Stimulated activated naive B cell treated with anti-CD40 and anti-IgM and Interleukin-4, amounts not matched to agents 10 μg/mL and 1 μg/mL and 100 μg/mL, for 72 hours (primary cell): ENCODE results near the gene IL12A.

Experiments used
- ATAC-seq, 2 donors: fragments of 150-1000 bp; cut with Tn5 transposase; replicated peaks; 2 replicates each; pipeline ENCODE4 v1.10.0; 2021; ENCODE audit warnings: moderate library complexity in 1 of 2
- DNase-seq: peaks from one replicate; pipeline ENCODE4 v3.0.0; 2021
- H3K27ac Mint-ChIP-seq: one replicate; pipeline ENCODE4 v1.8.0; 2022; ENCODE audit warnings: mild to moderate bottlenecking, mixed read lengths
- H3K27me3 Mint-ChIP-seq, 2 donors: one replicate each; pipeline ENCODE4 v1.8.0; 2022; ENCODE audit warnings: mixed read lengths in 2 of 2
- H3K36me3 Mint-ChIP-seq, 2 donors: one replicate each; pipeline ENCODE4 v1.8.0; 2022; ENCODE audit warnings: mixed read lengths in 2 of 2, mild to moderate bottlenecking in 1 of 2
- H3K4me1 Mint-ChIP-seq, 2 donors: one replicate each; pipeline ENCODE4 v1.8.0; 2022; ENCODE audit warnings: mixed read lengths in 2 of 2, mild to moderate bottlenecking in 1 of 2
- H3K4me3 Mint-ChIP-seq, 2 donors: one replicate each; pipeline ENCODE4 v1.8.0; 2022; ENCODE audit warnings: mild to moderate bottlenecking in 2 of 2, mixed read lengths in 2 of 2, moderate library complexity in 1 of 2
- H3K9me3 Mint-ChIP-seq, 2 donors: one replicate each; pipeline ENCODE4 v1.8.0; 2022; ENCODE audit warnings: mixed read lengths in 2 of 2, mild to moderate bottlenecking in 1 of 2

IL12A gene

DNA sequence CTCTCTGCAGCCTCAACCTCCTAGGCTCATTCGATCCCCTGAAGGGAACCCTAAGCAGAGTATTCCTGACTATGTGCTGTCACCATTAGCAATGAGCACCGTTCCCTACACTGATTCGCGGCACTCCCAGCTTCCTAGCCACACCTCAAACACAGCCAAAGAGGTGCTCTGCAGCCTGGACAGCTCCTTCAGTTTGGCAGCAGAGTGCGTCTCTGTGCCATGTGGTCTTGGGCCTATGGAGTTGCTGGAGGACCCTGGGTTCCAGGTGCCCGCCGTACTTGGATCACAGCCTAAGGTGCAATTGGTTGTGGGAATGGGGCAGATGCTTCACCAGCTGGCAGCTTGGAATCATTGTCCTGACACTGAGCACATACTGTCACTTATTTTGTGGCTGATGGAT, 17.3 kb upstream of the IL12A start:
- Mint-ChIP-seq H3K4me1 (peaks cover 3 to 6% of the 10 kb centered on the region in 2 donors), H3K27ac (no peak overlapping the region), H3K36me3 (no peaks in the 10 kb centered on the region), H3K9me3 (no peaks in the 10 kb centered on the region), H3K4me3 (no peak overlapping the region), H3K27me3 (peaks cover 19 to 30% of the 10 kb centered on the region in 2 donors)
- DNase-seq, result no peak
- no peak for ATAC-seq

DNA sequence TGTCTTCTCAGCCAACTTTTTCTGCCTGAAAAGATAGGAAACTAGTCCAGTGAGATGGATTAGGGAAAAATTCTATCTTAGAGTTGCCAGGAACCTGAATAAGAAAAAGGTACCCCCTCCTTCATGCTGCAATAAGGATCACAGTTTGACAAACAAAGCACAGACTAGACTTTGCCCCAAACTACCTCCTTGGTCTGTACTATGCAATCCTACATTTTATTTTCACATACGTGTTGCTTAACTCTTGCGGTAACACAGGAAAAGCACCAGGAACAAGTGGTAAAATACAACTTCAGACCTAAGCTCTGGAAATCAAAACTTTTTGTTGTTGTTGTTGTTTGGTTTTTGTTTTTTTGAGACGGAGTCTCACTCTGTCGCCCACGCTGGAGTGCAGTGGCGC, 11.3 kb upstream of the IL12A start:
- DNase-seq (no peak), ATAC-seq (no peak)
- no peak overlapping the region for H3K4me3 Mint-ChIP-seq
- no peaks in the 10 kb centered on the region for H3K9me3 Mint-ChIP-seq
- no peaks in the 10 kb centered on the region for H3K4me1 Mint-ChIP-seq
- H3K27ac Mint-ChIP-seq, result no peak overlapping the region
- H3K36me3 Mint-ChIP-seq, result no peaks in the 10 kb centered on the region
- H3K27me3 Mint-ChIP-seq, result peaks cover 15 to 33% of the 10 kb centered on the region in 2 donors

DNA sequence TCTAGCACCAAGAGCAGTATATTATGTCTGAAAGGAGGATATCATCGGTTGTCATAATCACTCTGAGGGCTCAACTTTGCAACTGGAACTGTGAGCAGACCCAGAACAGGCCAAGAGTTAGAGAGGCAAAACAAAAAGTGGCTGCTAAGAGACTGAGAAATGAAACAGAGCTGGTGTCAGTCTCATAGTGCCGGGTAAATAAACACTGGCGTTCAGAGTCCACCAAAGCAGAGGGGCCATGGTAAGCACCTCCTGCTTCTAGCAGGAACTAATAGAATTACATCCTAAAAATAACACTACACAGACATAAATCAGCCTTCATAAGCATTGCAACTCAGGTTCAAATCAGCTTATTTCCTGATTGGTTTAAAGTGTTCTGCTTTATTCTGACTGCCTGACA, 10.3 kb upstream of the IL12A start:
- no peak overlapping the region for H3K27ac Mint-ChIP-seq
- peaks cover 15 to 27% of the 10 kb centered on the region in 2 donors for H3K27me3 Mint-ChIP-seq
- no peak for DNase-seq
- H3K9me3 Mint-ChIP-seq, result no peaks in the 10 kb centered on the region
- no peaks in the 10 kb centered on the region for H3K4me1 Mint-ChIP-seq
- ATAC-seq, result no peak
- H3K4me3 Mint-ChIP-seq, result no peak overlapping the region
- no peaks in the 10 kb centered on the region for H3K36me3 Mint-ChIP-seq

DNA sequence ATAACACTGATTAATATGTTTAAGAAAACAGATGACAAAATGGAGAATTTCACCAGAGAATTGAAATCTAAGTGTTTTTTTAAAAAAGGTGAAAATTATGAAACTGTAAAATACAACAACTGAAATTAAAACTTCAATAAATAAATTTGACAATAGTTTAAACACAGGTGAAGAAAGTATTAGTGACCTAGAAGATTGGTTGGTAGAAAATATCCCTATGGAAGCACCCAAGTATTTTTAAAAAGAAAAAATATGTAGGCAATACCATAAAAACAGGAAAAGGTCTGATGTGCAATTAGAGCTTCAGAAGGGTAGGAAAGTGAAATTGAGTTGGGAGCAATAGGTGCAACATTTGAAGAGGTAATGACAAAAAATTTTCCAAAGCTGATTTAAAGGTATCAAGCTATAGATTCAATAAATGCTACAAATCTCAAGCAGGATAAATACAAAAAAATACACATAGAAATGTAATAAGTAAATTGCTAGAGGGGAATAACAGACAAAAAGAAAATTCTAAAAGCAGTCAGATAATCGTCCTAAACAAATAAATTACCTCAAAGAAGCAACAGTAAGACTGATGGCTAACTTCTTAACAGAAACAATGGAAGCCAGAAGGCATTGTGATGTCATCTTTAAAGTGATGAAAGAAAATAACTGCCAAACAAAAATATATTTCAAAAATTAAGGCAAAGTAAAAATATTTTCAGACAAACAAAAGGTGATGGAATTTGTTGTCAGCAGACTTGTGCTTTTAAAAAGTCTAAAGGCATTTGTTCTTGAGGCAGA, 9.5 kb upstream of the IL12A start:
- H3K36me3 Mint-ChIP-seq, result no peaks in the 10 kb centered on the region
- peaks cover 12 to 27% of the 10 kb centered on the region in 2 donors for H3K27me3 Mint-ChIP-seq

DNA sequence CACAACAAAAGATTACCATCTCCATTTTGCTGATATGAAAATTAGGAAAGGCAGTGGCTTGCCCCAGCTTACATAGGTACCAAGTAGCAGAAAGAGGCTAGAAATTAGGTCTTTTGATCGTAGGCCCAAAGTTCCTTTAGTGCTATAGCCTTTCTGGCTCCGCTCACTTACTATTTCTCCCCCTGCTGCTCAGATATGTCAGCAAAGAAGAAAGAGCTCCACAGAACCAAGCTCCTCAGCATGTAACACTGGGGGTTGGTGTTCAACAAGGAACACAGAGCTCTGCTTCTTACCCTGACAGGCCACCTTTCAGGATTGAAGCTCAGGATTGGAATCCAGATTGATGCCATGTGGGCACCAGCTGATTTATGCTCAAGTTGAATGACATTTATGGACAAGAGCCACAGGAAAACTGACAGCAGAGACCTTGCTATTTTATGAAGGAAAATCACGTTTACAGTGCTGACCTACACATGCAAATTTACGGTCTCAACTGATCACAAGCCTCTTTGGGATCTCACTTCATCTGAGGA, 6.1 kb upstream of the IL12A start:
- H3K4me1 Mint-ChIP-seq, result peaks cover 4 to 6% of the 10 kb centered on the region in 2 donors
- no peak overlapping the region for H3K4me3 Mint-ChIP-seq

More for the DNA sequence above, 9.5 kb upstream of the IL12A start:
- DNase-seq (no peak), ATAC-seq (no peak)
- Mint-ChIP-seq H3K4me3 (no peak overlapping the region), H3K27ac (no peak overlapping the region), H3K9me3 (no peaks in the 10 kb centered on the region), H3K4me1 (no peaks in the 10 kb centered on the region)

DNA sequence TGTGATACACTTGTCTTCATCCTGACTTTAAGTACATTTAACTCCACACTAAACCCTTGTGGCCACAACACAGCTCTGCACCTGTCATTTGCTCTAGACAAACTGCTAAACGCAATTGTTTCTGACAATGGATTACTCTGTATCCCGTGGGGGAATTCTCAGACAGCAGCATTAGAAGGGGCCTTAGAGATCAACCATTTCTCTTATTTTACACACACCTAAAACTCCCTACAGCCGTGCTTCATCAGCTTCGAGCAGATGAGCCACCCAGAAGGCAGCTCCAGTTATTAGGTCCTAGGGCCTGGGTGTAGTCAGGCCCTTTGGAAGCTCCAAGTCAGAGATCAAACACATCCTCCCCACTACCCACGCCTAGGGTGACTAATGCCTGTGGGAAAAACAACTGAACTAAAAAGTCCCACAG, 1.3 kb upstream of the IL12A start:
- H3K27me3 Mint-ChIP-seq, result no peaks in the 10 kb centered on the region
- H3K9me3 Mint-ChIP-seq, result no peaks in the 10 kb centered on the region
- ATAC-seq (no peak), DNase-seq (no peak)
- peaks cover 24 to 39% of the 10 kb centered on the region in 2 donors for H3K4me1 Mint-ChIP-seq
- peak overlapping the region; percentile 95 for H3K27ac Mint-ChIP-seq
- peaks cover 0 to 5% of the 10 kb centered on the region in 2 donors for H3K36me3 Mint-ChIP-seq
- peak overlapping the region in 1 of 2 donors; percentile 87 for H3K4me3 Mint-ChIP-seq

More for the DNA sequence above, 6.1 kb upstream of the IL12A start:
- Mint-ChIP-seq H3K27ac (no peak overlapping the region), H3K9me3 (no peaks in the 10 kb centered on the region), H3K27me3 (peaks cover 6 to 16% of the 10 kb centered on the region in 2 donors), H3K36me3 (no peaks in the 10 kb centered on the region)
- ATAC-seq (no peak), DNase-seq (no peak)

DNA sequence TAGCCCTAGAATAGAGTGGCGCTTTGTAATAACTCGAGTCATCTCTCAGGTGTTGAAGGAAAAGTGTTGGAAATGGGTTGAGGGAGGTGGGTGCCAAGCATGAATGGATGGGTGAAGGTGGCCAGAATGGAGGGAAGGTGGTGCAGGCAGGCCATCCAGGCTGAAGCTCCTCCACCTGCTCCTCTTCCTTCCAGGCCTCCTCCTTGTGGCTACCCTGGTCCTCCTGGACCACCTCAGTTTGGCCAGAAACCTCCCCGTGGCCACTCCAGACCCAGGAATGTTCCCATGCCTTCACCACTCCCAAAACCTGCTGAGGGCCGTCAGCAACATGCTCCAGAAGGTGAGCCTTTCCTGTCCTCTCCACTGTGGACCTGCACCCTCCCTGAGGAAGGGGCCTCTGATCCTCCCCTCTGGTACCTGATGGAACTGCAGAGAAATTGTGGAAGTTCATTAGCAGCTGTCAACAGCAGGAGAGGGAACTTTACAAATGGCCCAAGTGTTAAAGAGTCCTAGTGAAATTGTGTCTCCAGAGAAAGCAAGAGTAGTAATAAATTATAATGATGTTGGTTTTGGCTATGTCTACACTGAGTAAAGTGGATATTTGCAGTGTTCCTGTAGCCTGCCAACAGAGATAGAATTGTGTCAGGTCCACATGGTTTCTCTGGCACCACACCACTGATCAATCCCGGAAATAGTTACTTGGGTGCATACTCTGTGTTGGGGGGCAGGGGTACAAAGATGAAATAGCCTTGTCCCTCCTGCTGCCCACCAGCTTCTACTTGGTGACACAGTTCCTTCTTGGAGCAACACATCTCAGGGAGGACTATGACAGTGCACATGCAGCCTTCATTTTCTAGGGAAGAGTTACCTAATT, 1.6 kb downstream of the IL12A start:
- H3K27me3 Mint-ChIP-seq, result no peaks in the 10 kb centered on the region
- no peak for DNase-seq
- no peak overlapping the region for H3K27ac Mint-ChIP-seq
- H3K4me3 Mint-ChIP-seq, result peak overlapping the region in 1 of 2 donors; percentile 28
- H3K4me1 Mint-ChIP-seq, result peaks cover 24 to 43% of the 10 kb centered on the region in 2 donors
- no peak for ATAC-seq
- H3K9me3 Mint-ChIP-seq, result no peaks in the 10 kb centered on the region
- peaks cover 0 to 5% of the 10 kb centered on the region in 2 donors for H3K36me3 Mint-ChIP-seq

DNA sequence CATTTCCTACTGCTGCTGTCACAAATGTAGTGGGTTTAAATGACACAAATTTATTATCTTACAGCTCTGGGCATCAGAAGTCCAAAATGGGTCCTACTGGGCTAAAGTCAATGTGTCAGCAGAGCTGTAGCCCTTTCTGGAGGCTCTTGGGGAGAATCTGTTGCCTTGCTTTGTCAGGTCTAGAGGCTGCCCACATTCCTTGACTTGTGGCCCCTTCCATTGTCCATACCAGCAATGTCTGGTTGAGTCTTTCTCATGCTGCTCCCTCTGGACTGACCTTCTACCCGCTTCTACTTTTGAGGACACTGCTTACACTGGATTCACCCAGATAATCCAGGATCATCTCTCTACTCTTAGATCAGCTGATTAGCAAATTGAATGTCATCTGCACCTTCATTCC, 3.0 kb downstream of the IL12A start:
- H3K27ac Mint-ChIP-seq, result no peak overlapping the region
- H3K4me1 Mint-ChIP-seq, result peaks cover 24 to 43% of the 10 kb centered on the region in 2 donors
- H3K9me3 Mint-ChIP-seq, result no peaks in the 10 kb centered on the region
- ATAC-seq, result no peak
- DNase-seq, result no peak
- no peaks in the 10 kb centered on the region for H3K27me3 Mint-ChIP-seq
- H3K4me3 Mint-ChIP-seq, result no peak overlapping the region
- H3K36me3 Mint-ChIP-seq, result peaks cover 0 to 5% of the 10 kb centered on the region in 2 donors

DNA sequence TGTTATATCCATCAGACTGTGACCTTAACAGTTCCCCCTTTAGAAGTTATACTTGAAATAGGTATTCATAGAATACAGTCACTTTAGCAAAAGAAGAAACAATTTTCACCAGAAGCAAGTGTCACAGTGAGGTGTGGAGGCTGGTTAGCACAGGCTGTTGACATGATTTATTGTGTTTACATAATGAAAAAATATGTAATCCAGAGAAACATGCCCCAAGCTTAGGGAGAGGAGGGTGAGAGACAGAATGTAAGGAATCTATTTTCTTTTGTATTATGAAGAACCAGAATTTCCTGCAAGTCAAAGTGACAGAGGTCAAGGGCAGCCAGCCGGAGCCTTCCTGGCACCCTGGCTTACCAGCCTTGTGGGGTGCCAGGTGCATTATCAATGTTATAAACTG, 4.0 kb downstream of the IL12A start:
- DNase-seq (no peak), ATAC-seq (no peak)
- H3K27me3 Mint-ChIP-seq, result no peaks in the 10 kb centered on the region
- H3K27ac Mint-ChIP-seq, result no peak overlapping the region
- H3K4me1 Mint-ChIP-seq, result peaks cover 19 to 37% of the 10 kb centered on the region in 2 donors
- no peak overlapping the region for H3K4me3 Mint-ChIP-seq
- H3K36me3 Mint-ChIP-seq, result peaks cover 0 to 5% of the 10 kb centered on the region in 2 donors
- no peaks in the 10 kb centered on the region for H3K9me3 Mint-ChIP-seq

DNA sequence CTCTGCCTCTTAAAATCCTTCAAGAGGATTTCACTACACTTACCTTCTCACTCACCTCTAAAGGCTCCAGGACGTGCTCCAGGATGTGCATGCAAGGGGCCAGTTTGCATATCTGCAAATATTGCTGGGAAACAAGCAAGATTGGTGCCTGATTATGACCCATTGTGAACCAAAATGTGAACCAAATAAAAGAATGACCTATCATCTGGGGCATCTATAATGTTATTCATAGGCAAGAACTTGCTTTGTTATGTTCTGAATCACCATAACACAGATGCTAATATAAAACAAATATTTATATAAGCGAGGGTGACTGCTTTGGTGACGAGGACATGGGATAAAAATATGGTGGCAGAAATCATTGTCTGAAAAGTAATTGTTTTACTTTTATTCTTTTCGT, 5.5 kb downstream of the IL12A start:
- peaks cover 7 to 21% of the 10 kb centered on the region in 2 donors for H3K4me1 Mint-ChIP-seq
- DNase-seq (no peak), ATAC-seq (no peak)
- no peak overlapping the region for H3K27ac Mint-ChIP-seq
- no peaks in the 10 kb centered on the region for H3K27me3 Mint-ChIP-seq
- peaks cover 0 to 5% of the 10 kb centered on the region in 2 donors for H3K36me3 Mint-ChIP-seq
- H3K4me3 Mint-ChIP-seq, result no peak overlapping the region
- H3K9me3 Mint-ChIP-seq, result no peaks in the 10 kb centered on the region

DNA sequence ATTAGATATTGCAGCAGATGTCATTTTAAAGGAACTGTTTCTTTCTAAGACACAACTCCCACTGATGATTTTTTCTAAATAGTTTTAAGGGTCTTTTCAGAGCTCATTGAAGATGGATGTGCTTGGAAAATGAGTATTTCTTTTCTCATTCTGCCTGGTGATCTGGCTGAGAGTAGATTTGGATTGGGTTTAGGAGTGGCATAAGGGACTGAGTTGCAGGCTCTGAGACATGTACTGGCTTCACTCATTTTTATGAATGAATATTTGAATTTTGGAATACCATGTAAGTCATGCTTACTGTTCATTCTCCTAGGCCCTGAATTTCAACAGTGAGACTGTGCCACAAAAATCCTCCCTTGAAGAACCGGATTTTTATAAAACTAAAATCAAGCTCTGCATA, 6.5 kb downstream of the IL12A start:
- ATAC-seq (no peak), DNase-seq (no peak)
- Mint-ChIP-seq H3K4me3 (no peak overlapping the region), H3K36me3 (peaks cover 0 to 5% of the 10 kb centered on the region in 2 donors), H3K4me1 (peaks cover 5 to 15% of the 10 kb centered on the region in 2 donors), H3K27me3 (no peaks in the 10 kb centered on the region), H3K9me3 (no peaks in the 10 kb centered on the region), H3K27ac (no peak overlapping the region)

DNA sequence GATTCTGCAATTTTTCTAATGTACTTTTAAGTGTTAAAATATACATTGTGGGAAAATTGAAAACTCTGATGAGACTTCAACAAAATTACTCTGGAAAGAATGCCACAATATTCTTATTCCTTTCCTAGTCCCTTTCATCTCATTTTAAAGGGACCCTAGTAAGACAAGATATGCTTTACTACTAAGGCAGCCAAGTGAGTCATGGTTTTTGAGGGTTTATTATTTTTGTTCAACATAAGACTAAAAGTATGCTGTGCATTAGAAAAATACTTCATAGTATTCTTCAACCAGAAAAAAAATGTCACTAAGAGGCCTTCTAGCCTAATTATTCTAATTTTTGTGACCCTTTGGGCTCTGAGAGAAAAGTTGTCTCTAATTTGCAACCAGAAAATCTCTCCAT, 7.4 kb downstream of the IL12A start:
- H3K9me3 Mint-ChIP-seq, result no peaks in the 10 kb centered on the region
- H3K27me3 Mint-ChIP-seq, result no peaks in the 10 kb centered on the region
- peaks cover 3 to 10% of the 10 kb centered on the region in 2 donors for H3K4me1 Mint-ChIP-seq
- H3K4me3 Mint-ChIP-seq, result no peak overlapping the region
- DNase-seq, result no peak
- peaks cover 0 to 5% of the 10 kb centered on the region in 2 donors for H3K36me3 Mint-ChIP-seq
- ATAC-seq, result no peak
- no peak overlapping the region for H3K27ac Mint-ChIP-seq

DNA sequence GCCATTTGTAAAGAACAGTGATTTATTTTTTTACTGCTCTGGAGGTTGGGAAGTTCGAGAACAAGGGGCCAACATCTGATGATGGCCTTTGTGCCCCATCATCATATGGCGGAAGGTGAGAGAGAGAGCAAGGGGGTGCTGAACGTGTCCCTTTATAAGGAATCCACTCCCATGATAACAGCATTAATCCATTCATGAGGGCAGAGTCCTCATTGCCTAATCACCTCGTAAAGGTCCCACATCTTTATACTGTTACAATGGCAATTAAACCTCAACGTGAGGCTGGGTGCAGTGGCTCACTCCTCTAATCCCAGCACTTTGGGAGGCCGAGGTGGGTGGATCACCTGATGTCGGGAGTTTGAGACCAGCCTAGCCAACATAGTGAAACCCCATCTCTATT, 8.3 kb downstream of the IL12A start:
- Mint-ChIP-seq H3K4me1 (peaks cover 3 to 11% of the 10 kb centered on the region in 2 donors), H3K27ac (no peak overlapping the region), H3K4me3 (no peak overlapping the region), H3K9me3 (no peaks in the 10 kb centered on the region), H3K27me3 (no peaks in the 10 kb centered on the region), H3K36me3 (peaks cover 0 to 3% of the 10 kb centered on the region in 2 donors)
- ATAC-seq, result no peak
- no peak for DNase-seq

DNA sequence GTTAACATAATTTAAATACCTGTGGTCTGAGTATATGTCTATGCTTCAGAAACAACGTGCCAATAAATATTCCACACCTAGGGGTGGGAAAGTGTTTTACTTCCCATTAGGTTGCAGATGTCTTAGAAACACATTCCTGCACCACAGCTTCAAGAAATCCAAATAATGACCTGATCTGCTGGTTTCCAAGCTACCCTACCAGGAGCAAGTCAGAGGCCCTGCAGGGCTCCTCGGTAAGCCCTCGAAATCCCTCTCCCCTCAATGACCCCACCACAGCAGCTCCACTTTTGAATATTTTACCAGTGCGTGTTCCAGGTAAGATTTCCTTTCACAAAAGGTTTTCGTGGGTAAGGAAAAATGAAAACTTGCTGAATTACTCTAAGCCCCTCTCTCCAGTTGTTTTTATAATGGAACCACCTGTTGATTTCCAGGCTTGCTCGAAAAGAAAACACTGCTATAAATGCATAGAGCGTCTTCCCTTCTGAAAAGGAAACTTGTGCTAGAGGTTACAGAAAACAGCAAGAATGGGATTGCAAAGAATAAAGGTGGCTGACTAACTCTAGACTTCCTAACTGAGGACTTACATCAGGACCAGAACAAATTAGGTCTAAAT, 12.6 kb downstream of the IL12A start:
- no peaks in the 10 kb centered on the region for H3K36me3 Mint-ChIP-seq
- no peaks in the 10 kb centered on the region for H3K9me3 Mint-ChIP-seq
- DNase-seq (no peak), ATAC-seq (no peak)
- peaks cover 4 to 18% of the 10 kb centered on the region in 2 donors for H3K4me1 Mint-ChIP-seq
- no peaks in the 10 kb centered on the region for H3K27me3 Mint-ChIP-seq
- no peak overlapping the region for H3K4me3 Mint-ChIP-seq
- H3K27ac Mint-ChIP-seq, result no peak overlapping the region
